Gastrocnemius medialis (tissue), 4 donors: ENCODE measurements around the gene HS6ST2.

Experiments
- POLR2A ChIP-seq, 2 donors: fragments of 450-650 bp; IDR thresholded peaks; one replicate each; pipeline ENCODE4 v1.6.1; 2017; ENCODE audit warnings: antibody characterized with exemption in 2 of 2, mild to moderate bottlenecking in 2 of 2, moderate library complexity in 2 of 2
- TF ChIP-seq, protein P1 (sequence below), 5 experiments: fragments of 450-650 bp in 3 of 5; fragments of 200-600 bp in 2 of 5; sonication (generic) in 2 of 5; IDR thresholded peaks in 4 of 5; conservative IDR thresholded peaks in 1 of 5; 1 replicate in 4 of 5; 2 replicates in 1 of 5; pipeline ENCODE4 v1.5.1; 2016 to 2019; ENCODE audit warnings: antibody characterized with exemption in 5 of 5, mild to moderate bottlenecking in 3 of 5, moderate library complexity in 3 of 5

GRCh38 chrX:132671229-132671641 lies 287.2 kb downstream of the HS6ST2 start:
- TF ChIP-seq, protein P1, sequence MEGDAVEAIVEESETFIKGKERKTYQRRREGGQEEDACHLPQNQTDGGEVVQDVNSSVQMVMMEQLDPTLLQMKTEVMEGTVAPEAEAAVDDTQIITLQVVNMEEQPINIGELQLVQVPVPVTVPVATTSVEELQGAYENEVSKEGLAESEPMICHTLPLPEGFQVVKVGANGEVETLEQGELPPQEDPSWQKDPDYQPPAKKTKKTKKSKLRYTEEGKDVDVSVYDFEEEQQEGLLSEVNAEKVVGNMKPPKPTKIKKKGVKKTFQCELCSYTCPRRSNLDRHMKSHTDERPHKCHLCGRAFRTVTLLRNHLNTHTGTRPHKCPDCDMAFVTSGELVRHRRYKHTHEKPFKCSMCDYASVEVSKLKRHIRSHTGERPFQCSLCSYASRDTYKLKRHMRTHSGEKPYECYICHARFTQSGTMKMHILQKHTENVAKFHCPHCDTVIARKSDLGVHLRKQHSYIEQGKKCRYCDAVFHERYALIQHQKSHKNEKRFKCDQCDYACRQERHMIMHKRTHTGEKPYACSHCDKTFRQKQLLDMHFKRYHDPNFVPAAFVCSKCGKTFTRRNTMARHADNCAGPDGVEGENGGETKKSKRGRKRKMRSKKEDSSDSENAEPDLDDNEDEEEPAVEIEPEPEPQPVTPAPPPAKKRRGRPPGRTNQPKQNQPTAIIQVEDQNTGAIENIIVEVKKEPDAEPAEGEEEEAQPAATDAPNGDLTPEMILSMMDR (IDR thresholded peaks at IDR 0.05 in 4 of 5, conservative IDR thresholded peaks at IDR 0.05 in 1 of 5): no peak
- no peak for TF ChIP-seq POLR2A (IDR thresholded peaks at IDR 0.05)
